Keratinocyte (primary cell): ENCODE measurements around the gene TARDBP.

Source experiments
- EZH2 ChIP-seq: IDR thresholded peaks from one replicate; pipeline ENCODE4 v1.6.1; 2012; ENCODE audit warnings: inconsistent platforms, mild to moderate bottlenecking, low read length, moderate library complexity
- TF ChIP-seq, protein P1 (sequence below), 3 experiments: IDR thresholded peaks in 1 of 3; conservative IDR thresholded peaks in 1 of 3; optimal IDR thresholded peaks in 1 of 3; 2 replicates in 2 of 3; 3 replicates in 1 of 3; pipeline versions ENCODE3 to v1.5.1; 2011; ENCODE audit warnings: low read length in 3 of 3, mild to moderate bottlenecking in 3 of 3, moderate library complexity in 2 of 3, control low read depth in 1 of 3, inconsistent platforms in 1 of 3; ENCODE audit not compliant: insufficient read depth in 2 of 3; ENCODE audit errors: extremely low read depth in 1 of 3

DNA sequence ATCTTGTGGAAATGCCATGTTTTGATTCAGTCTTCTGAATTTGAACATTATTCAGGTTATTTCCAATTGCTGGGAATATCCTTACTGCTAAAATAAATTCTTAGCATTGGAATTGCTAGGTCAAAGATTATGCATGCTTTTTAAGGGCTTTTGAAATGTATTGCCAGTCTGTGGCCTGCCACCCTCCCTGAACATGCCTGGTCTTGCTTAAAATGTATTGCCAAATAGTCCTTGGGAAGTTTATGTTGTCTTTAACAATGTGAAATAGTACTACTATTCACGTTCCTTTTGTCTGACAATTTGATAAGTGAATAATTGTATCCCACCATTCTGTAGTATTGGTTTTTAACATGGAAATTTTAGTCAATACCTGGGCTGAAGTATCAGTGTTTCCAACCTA lies 13.6 kb downstream of the TARDBP start:
- TF ChIP-seq, protein P1, sequence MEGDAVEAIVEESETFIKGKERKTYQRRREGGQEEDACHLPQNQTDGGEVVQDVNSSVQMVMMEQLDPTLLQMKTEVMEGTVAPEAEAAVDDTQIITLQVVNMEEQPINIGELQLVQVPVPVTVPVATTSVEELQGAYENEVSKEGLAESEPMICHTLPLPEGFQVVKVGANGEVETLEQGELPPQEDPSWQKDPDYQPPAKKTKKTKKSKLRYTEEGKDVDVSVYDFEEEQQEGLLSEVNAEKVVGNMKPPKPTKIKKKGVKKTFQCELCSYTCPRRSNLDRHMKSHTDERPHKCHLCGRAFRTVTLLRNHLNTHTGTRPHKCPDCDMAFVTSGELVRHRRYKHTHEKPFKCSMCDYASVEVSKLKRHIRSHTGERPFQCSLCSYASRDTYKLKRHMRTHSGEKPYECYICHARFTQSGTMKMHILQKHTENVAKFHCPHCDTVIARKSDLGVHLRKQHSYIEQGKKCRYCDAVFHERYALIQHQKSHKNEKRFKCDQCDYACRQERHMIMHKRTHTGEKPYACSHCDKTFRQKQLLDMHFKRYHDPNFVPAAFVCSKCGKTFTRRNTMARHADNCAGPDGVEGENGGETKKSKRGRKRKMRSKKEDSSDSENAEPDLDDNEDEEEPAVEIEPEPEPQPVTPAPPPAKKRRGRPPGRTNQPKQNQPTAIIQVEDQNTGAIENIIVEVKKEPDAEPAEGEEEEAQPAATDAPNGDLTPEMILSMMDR (optimal IDR thresholded peaks at IDR 0.05 in 1 of 3, IDR thresholded peaks at IDR 0.05 in 1 of 3, conservative IDR thresholded peaks at IDR 0.05 in 1 of 3; ENCODE audit: extremely low read depth in 1 of 3, insufficient read depth in 2 of 3, low read length in 3 of 3) = no peak
- no peak for TF ChIP-seq EZH2
